Mucosa of descending colon (tissue), 3 donors: ENCODE measurements around the gene PGM3. TPM values are rescaled to one million over a fixed set of nuclear protein-coding genes. Genes with fewer than 3 reads are reported as not detected.
A peak's percentile ranks its signal among the peaks of the same experiment; 100 is the strongest.
"Not testable (repeated sequence)": the region's sequence is repeated elsewhere in the genome, so short reads cannot be mapped to it uniquely, and the experiment has no call there.

ENCODE experiments used
- ATAC-seq: fragments of 200-7000 bp; cut with Tn5 transposase; one replicate; pipeline ENCODE4 v1.9.1; 2020; ENCODE audit warnings: mild to moderate bottlenecking, moderate library complexity
- DNase-seq, 3 donors: peaks; one replicate each; pipeline ENCODE4 v3.0.0-alpha.2; 2020
- H3K36me3 ChIP-seq: fragments of 200-600 bp; one replicate; pipeline ENCODE4 v1.8.0; 2021; ENCODE audit warnings: low read depth, mild to moderate bottlenecking
- H3K4me1 ChIP-seq: fragments of 200-600 bp; one replicate; pipeline ENCODE4 v1.8.0; 2021; ENCODE audit warnings: low read depth, mild to moderate bottlenecking
- H3K4me3 ChIP-seq: fragments of 200-600 bp; one replicate; pipeline ENCODE4 v1.8.0; 2021; ENCODE audit warnings: mild to moderate bottlenecking
- H3K9me3 ChIP-seq: fragments of 200-600 bp; one replicate; pipeline ENCODE4 v1.8.0; 2021; ENCODE audit warnings: mild to moderate bottlenecking
- intact Hi-C, 2 donors: fragments of 100-400 bp; cut with DNase I in 1 of 2; cut with micrococcal nuclease in 1 of 2; formaldehyde crosslinking; loops; one replicate each; pipeline versions ENCODE4 v1.11.0 to v1.11.1; 2022; cut with DNase I, micrococcal nuclease
- total RNA-seq, 3 donors: library from RNA; stranded (reverse); fragmentation: NEBNext Ultra II Directional in 2 of 3; extraction: Animal tissue kit (Norgen Biotek cat#: 25700) in 2 of 3; gene quantifications; one replicate each; pipeline versions ENCODE4 v1.2.1 to v1.2.4, GENCODE V29; 2021 to 2023
- TF ChIP-seq, protein P1 (sequence below): fragments of 200-600 bp; IDR thresholded peaks from one replicate; pipeline ENCODE4 v1.8.0; 2022; ENCODE audit warnings: antibody characterized with exemption, mild to moderate bottlenecking
- donor health status: DM: no; HTN: no; CAD: no; lungs with moderate emphysema.
- donor health status: DM: no; HTN: no; CAD: no.
- donor health status: DM: no; HTN: yes; CAD: no.

Gene PGM3
- total RNA-seq, 3 donors from 2014 or later, result 29.2 to 37.6 (median 30.7) TPM

DNA sequence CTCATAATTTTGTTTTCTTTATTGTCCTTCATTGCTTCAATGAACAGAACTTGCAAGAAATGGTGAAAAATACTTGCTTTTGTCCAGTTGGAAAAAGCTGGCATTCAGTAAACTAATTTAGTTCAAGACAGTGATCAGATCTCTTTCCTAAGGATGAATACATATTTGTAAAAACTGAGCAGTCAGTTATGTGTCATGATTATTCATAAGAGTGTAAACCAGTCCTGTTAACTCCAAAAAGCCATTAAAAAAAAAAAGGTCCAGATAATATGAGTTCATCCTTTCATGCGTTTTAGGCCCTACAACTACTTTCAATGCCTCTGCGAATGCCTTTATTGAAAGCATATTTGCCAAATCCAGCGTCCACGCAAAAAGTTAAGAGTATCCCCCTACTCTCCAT, 609 bp downstream of the PGM3 start:
- ATAC-seq, result no peak
- intact Hi-C loops, result no loop called here

DNA sequence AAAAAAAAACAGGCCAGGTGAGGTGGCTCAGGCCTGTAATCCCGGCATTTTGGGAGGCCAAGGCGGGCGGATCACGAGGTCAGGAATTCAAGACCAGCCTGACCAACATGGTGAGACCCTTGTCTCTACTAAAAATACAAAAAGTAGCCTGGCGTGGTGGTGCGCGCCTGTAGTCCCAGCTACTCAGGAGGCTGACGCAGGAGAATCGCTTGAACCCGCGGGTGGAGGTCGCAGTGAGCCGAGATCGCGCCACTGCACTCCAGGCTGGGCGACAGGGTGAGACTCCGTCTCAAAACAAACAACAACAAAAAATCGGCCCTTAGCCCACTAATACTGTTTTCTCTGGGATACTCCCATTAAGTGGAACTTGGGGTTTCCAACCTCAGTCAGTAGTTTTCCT, 1.1 kb downstream of the PGM3 start:
- H3K4me3 ChIP-seq, H3K36me3 ChIP-seq, H3K9me3 ChIP-seq, DNase-seq, ATAC-seq, intact Hi-C loops: not testable (repeated sequence)
- peaks cover 13% of the 10 kb centered on the region for H3K4me1 ChIP-seq

More for the DNA sequence above, 609 bp downstream of the PGM3 start:
- Histone ChIP-seq H3K9me3 (no peaks in the 10 kb centered on the region), H3K4me3 (peak overlapping the region; percentile 85), H3K36me3 (no peaks in the 10 kb centered on the region), H3K4me1 (peaks cover 13% of the 10 kb centered on the region)
- DNase-seq, result no peak
- TF ChIP-seq, protein P1, sequence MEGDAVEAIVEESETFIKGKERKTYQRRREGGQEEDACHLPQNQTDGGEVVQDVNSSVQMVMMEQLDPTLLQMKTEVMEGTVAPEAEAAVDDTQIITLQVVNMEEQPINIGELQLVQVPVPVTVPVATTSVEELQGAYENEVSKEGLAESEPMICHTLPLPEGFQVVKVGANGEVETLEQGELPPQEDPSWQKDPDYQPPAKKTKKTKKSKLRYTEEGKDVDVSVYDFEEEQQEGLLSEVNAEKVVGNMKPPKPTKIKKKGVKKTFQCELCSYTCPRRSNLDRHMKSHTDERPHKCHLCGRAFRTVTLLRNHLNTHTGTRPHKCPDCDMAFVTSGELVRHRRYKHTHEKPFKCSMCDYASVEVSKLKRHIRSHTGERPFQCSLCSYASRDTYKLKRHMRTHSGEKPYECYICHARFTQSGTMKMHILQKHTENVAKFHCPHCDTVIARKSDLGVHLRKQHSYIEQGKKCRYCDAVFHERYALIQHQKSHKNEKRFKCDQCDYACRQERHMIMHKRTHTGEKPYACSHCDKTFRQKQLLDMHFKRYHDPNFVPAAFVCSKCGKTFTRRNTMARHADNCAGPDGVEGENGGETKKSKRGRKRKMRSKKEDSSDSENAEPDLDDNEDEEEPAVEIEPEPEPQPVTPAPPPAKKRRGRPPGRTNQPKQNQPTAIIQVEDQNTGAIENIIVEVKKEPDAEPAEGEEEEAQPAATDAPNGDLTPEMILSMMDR, result no peak

DNA sequence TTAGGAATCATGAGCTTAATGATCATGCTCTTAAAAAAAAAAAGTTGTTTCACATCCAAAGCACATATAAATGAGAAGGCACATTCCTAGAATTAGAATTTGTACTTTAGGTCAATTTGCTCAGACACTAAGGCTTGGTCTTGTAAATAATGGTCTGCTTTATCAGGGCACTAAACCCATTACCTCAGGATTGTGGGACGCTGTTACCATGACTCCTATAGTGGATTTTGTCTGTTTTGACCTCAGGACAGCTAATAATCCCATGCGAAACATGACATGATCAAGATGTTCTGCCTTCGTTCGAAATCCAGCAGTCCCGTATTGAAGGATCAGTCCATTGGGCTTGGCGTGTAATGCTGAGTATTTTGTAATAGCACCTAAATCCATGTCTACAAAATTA, 2.4 kb downstream of the PGM3 start:
- Histone ChIP-seq H3K4me3 (no peak overlapping the region), H3K36me3 (no peaks in the 10 kb centered on the region)

DNA sequence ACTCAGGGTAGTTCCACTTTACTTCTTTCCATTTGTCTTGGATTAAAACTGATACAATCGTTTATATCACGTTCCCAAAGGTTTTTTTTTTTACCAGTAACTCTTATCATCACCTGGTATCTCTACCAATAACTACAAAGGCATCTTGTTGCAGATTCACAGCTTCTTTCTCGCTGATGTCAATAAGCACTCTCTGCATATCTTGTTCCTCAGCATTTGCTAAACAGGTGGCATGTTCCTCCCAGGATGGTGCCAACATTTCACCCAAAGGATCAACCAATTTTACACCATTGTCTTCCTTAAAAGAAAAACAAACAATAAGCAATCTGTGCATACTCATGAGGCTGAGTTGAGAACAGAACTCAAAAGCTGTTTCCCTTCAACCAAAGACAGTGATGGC, 4.6 kb downstream of the PGM3 start:
- TF ChIP-seq, protein P1, result no peak
- Histone ChIP-seq H3K4me1 (peaks cover 5% of the 10 kb centered on the region), H3K36me3 (no peaks in the 10 kb centered on the region), H3K9me3 (no peaks in the 10 kb centered on the region), H3K4me3 (no peak overlapping the region)
- DNase-seq (no peak), ATAC-seq (no peak)
- intact Hi-C loops, result no loop called here

More for the DNA sequence above, 2.4 kb downstream of the PGM3 start:
- TF ChIP-seq, protein P1, result no peak
- Histone ChIP-seq H3K9me3 (no peaks in the 10 kb centered on the region), H3K4me1 (peaks cover 13% of the 10 kb centered on the region)
- DNase-seq, result no peak
- no peak for ATAC-seq
- intact Hi-C loops, result no loop called here

DNA sequence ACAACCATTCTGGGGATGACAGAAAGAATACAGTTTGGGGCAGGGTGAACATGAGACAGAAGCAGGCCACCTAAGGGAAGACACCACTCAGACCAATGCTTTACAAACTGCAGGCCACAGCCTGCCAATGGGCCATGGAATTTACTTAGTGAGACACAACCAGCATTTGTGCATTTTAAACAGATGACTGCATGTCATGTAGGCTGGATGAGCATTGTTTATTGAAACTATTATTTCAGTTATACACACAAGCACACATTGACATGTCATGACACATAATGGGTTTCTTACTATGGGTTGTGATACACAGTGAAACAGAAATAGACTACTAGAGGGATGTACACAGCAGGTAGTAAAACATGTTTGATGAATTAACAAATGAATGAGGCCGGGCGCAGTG, 8.0 kb downstream of the PGM3 start:
- Histone ChIP-seq H3K9me3 (no peaks in the 10 kb centered on the region), H3K4me1 (no peaks in the 10 kb centered on the region), H3K36me3 (no peaks in the 10 kb centered on the region), H3K4me3 (no peak overlapping the region)
- ATAC-seq (no peak), DNase-seq (no peak)
- TF ChIP-seq, protein P1, result no peak
- intact Hi-C loops, result no loop called here

DNA sequence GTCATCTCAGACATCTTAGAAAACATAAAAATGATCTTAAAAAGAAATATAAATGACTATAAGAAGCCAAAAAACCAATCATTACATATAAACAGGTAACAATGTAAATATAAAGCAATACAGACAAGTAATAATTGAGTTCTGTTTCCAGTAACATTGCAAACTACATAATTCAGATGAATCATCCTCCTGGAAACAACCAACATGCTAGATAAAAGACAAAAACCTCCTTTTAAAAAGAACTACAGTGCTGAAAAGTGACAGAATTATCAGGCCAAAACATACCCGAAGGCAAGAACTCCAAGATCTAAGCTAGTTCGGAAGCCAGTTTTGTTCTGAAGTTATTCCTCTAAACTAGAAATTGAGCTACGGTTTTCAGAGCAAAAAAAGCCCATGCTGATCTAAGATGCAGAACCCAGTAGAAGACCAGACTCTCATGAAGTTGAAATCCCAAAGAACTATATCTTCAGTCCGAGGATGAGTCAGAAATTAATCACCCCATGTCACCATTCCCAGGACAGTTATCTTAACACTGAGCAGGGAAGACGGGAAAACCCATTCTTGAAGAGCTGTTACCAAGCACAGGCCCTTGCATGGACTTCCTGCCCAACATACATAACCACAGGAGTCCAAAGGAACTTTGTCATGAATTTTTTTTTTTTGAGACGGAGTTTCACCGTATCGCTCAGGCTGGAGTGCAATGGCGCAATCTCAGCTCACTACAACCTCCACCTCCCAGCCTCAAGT, 9.8 kb downstream of the PGM3 start:
- no peaks in the 10 kb centered on the region for H3K9me3 ChIP-seq
- TF ChIP-seq, protein P1, result no peak
- DNase-seq (no peak), ATAC-seq (no peak)
- no peaks in the 10 kb centered on the region for H3K4me1 ChIP-seq
- no peak overlapping the region for H3K4me3 ChIP-seq
- intact Hi-C loops, result no loop called here
- no peaks in the 10 kb centered on the region for H3K36me3 ChIP-seq
